Tibial nerve (tissue), 4 donors: Measurements from ENCODE around the gene ZRANB1. TPM values are rescaled to one million over a fixed set of nuclear protein-coding genes. Genes with fewer than 3 reads are reported as not detected.

ENCODE experiments used
- DNase-seq, 2 donors: peaks; one replicate each; pipeline ENCODE4 v3.0.0-alpha.2; 2019; ENCODE audit warnings: low spot score in 2 of 2
- H3K27ac ChIP-seq, 4 donors: fragments of 200-600 bp; sonication (generic) in 3 of 4; one replicate each; pipeline ENCODE4 v1.5.1; 2017 to 2019; ENCODE audit warnings: mild to moderate bottlenecking in 1 of 4
- H3K27me3 ChIP-seq, 2 donors: fragments of 200-600 bp; sonication (generic) in 1 of 2; one replicate each; pipeline versions ENCODE4 v1.5.1 to v1.6.0; 2017 to 2019
- H3K36me3 ChIP-seq, 3 donors: fragments of 200-600 bp; sonication (generic); one replicate each; pipeline ENCODE4 v1.5.1; 2018 to 2019
- H3K4me1 ChIP-seq, 4 donors: fragments of 200-600 bp; sonication (generic) in 3 of 4; one replicate each; pipeline ENCODE4 v1.5.1; 2017 to 2019
- H3K4me3 ChIP-seq, 4 donors: fragments of 200-600 bp; sonication (generic) in 3 of 4; one replicate each; pipeline ENCODE4 v1.5.1; 2017 to 2019; ENCODE audit warnings: mild to moderate bottlenecking in 1 of 4, moderate library complexity in 1 of 4
- H3K9me3 ChIP-seq, 4 donors: fragments of 200-600 bp; sonication (generic) in 3 of 4; one replicate each; pipeline ENCODE4 v1.5.1; 2017 to 2019
- EP300 ChIP-seq, 2 donors: sonication (generic); formaldehyde crosslinking; IDR thresholded peaks; one replicate each; pipeline ENCODE4 v1.6.1; 2017; ENCODE audit warnings: antibody characterized with exemption in 2 of 2, mild to moderate bottlenecking in 1 of 2
- POLR2A ChIP-seq, 2 donors: fragments of 450-650 bp; IDR thresholded peaks; one replicate each; pipeline ENCODE4 v1.6.1; 2017; ENCODE audit warnings: antibody characterized with exemption in 2 of 2, mild to moderate bottlenecking in 2 of 2, moderate library complexity in 2 of 2
- WGBS, 2 donors: methylation state at CpG; one replicate each; pipeline ENCODE4 v1.1.5; 2018; 5-methylcytosine and 5-hydroxymethylcytosine counted together
- total RNA-seq, 4 donors: library from RNA; depleted of rRNA; stranded (reverse); fragments of >200 nt; gene quantifications; one replicate each; pipeline ENCODE4 v1.1.0, GENCODE V29; 2016
- TF ChIP-seq, protein P1 (sequence below), 5 experiments: fragments of 200-600 bp in 3 of 5; fragments of 450-650 bp in 2 of 5; sonication (generic) in 3 of 5; IDR thresholded peaks; one replicate each; pipeline ENCODE4 v1.5.1; 2016 to 2019; ENCODE audit warnings: antibody characterized with exemption in 5 of 5, mild to moderate bottlenecking in 3 of 5, moderate library complexity in 2 of 5

The ZRANB1 gene
- total RNA-seq, 4 donors from 2014 or later, result 22.2 to 33.5 (median 24.2) TPM

DNA sequence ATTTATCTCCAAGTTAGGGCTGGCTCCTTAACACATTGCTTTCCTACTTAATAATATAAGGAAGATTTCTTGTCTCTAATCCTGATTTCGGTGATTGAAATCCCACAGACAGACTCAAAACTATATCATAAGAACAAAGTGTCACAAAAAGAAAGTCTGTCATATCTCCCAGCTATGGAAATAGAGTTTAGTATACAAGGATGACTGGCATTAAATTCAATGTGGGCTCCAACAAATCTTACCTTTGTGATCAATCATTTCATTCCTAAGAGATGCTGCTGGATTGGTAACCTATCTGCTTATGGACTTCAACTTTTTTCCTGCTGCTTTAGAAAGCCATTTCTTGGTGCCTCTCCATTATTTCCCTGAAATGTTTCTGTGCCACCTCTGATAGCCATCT, 39.5 kb upstream of the ZRANB1 start:
- TF ChIP-seq EP300 (IDR thresholded peaks at IDR 0.05) (no peak), POLR2A (IDR thresholded peaks at IDR 0.05) (no peak)
- TF ChIP-seq, protein P1, sequence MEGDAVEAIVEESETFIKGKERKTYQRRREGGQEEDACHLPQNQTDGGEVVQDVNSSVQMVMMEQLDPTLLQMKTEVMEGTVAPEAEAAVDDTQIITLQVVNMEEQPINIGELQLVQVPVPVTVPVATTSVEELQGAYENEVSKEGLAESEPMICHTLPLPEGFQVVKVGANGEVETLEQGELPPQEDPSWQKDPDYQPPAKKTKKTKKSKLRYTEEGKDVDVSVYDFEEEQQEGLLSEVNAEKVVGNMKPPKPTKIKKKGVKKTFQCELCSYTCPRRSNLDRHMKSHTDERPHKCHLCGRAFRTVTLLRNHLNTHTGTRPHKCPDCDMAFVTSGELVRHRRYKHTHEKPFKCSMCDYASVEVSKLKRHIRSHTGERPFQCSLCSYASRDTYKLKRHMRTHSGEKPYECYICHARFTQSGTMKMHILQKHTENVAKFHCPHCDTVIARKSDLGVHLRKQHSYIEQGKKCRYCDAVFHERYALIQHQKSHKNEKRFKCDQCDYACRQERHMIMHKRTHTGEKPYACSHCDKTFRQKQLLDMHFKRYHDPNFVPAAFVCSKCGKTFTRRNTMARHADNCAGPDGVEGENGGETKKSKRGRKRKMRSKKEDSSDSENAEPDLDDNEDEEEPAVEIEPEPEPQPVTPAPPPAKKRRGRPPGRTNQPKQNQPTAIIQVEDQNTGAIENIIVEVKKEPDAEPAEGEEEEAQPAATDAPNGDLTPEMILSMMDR (IDR thresholded peaks at IDR 0.05), result no peak
- Histone ChIP-seq H3K4me3 (no peak overlapping the region), H3K4me1 (no peaks in the 10 kb centered on the region), H3K27ac (no peak overlapping the region), H3K36me3 (no peaks in the 10 kb centered on the region), H3K9me3 (no peaks in the 10 kb centered on the region), H3K27me3 (no peaks in the 10 kb centered on the region)
- no peak for DNase-seq
- 97 to 98% methylated on average over 1 of the region's 1 CpG for whole genome bisulfite sequencing, 2 donors

DNA sequence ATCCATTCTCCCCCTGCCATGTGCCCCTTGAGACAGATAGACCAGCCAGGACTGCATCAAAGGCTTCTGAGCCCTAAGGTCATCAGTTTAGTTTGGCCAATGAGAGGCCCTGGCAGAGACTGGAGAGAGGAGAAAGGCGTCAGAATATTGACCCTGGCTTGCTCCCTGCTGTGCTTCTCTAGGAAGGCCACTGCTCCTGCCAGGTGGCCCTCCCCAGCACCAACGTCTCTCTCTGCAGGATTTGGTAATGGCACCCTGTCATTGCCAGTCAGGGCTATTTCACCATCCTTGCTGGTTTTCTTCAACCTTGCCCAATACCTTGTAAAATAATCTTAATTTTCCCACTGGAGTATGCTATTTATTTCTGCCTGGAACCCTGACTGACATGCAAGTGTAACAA, 38.8 kb upstream of the ZRANB1 start:
- Histone ChIP-seq H3K27ac (no peak overlapping the region), H3K4me1 (no peaks in the 10 kb centered on the region), H3K9me3 (no peaks in the 10 kb centered on the region), H3K36me3 (no peaks in the 10 kb centered on the region), H3K4me3 (no peak overlapping the region), H3K27me3 (no peaks in the 10 kb centered on the region)
- no peak for DNase-seq
- WGBS, 2 donors, result 24 to 27% methylated on average over 2 of the region's 2 CpGs
- TF ChIP-seq, protein P1 (IDR thresholded peaks at IDR 0.05), result no peak
- no peak for TF ChIP-seq POLR2A (IDR thresholded peaks at IDR 0.05)
- TF ChIP-seq EP300 (IDR thresholded peaks at IDR 0.05), result no peak

DNA sequence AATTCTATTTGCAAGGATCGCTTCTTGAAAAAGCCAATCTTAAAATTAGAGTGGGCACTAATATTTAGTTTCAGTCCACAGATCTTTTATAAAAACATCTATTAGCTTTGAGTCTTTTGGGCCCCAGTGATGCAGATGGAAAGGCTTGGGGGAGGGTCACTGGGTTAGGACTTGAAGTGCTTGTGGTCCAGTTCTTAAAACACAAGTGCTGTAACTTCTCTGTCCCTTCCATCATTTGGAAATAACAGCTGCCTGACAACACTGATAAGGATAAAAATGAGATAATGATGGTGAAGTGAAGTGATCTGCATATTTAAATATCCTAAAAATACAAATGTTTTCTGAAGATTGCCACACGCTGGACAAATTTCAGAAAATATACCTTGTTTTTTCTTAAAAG, 37.1 kb upstream of the ZRANB1 start:
- Histone ChIP-seq H3K9me3 (no peaks in the 10 kb centered on the region), H3K27ac (no peak overlapping the region), H3K4me3 (no peak overlapping the region), H3K4me1 (no peaks in the 10 kb centered on the region), H3K36me3 (no peaks in the 10 kb centered on the region), H3K27me3 (no peaks in the 10 kb centered on the region)
- DNase-seq, result no peak
- WGBS, 2 donors, result 87 to 95% methylated on average over 2 of the region's 2 CpGs
- no peak for TF ChIP-seq EP300 (IDR thresholded peaks at IDR 0.05)
- TF ChIP-seq, protein P1 (IDR thresholded peaks at IDR 0.05), result no peak
- TF ChIP-seq POLR2A (IDR thresholded peaks at IDR 0.05), result no peak

DNA sequence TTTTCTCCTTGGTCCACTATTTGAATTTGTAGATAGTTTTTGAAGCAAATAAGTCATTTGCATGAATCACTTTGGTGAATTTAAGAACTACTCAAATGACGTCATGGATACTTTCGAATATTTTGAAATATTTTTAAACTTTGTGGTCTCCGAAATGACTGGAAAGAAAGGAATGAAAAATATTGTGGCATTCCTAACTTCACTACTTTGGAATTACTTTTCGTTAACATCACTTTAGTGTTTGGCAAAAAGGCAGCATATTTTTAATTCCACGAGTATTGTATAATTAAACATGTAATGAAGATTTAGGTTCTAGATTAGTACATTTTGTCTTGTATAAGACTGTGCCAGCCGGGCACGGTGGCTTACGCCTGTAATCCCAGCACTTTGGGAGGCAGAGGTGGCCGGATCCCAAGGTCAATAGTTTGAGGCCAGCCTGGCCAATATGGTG, 35.3 kb upstream of the ZRANB1 start:
- Histone ChIP-seq H3K27ac (no peak overlapping the region), H3K9me3 (no peaks in the 10 kb centered on the region), H3K36me3 (no peaks in the 10 kb centered on the region), H3K4me1 (peaks cover 0 to 13% (median 7%) of the 10 kb centered on the region in 4 donors), H3K27me3 (no peaks in the 10 kb centered on the region), H3K4me3 (no peak overlapping the region)
- TF ChIP-seq, protein P1 (IDR thresholded peaks at IDR 0.05), result no peak
- TF ChIP-seq EP300 (IDR thresholded peaks at IDR 0.05), result no peak
- TF ChIP-seq POLR2A (IDR thresholded peaks at IDR 0.05), result no peak
- 66 to 69% methylated on average over 9 of the region's 9 CpGs for WGBS, 2 donors
- DNase-seq, result no peak

DNA sequence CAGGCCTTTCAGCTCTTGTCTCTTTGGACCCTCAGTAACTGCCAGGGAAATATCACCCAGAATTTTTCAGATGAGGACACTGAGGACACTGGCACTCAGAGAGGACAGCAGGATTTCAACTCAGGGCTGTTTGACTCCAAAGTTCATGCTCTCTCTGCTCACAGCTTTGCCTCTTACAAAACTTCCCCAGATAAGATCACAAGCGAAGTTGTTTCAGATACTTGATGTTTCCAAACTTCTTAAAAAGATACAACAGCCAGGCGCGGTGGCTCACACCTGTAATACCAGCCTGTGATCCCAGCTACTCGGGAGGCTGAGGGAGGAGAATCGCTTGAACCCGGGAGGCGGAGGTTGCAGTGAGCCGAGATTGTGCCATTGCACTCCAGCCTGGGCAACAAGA, 32.4 kb upstream of the ZRANB1 start:
- Histone ChIP-seq H3K4me3 (no peak overlapping the region), H3K36me3 (no peaks in the 10 kb centered on the region), H3K27ac (no peak overlapping the region), H3K4me1 (peaks cover 0 to 26% (median 12%) of the 10 kb centered on the region in 4 donors), H3K27me3 (no peaks in the 10 kb centered on the region), H3K9me3 (no peaks in the 10 kb centered on the region)
- no peak for DNase-seq
- TF ChIP-seq, protein P1 (IDR thresholded peaks at IDR 0.05), result no peak
- TF ChIP-seq POLR2A (IDR thresholded peaks at IDR 0.05) (no peak), EP300 (IDR thresholded peaks at IDR 0.05) (no peak)
- WGBS, 2 donors, result 91 to 95% methylated on average over 8 of the region's 8 CpGs
